IMR-90 (cell line): Measurements from ENCODE around the gene DNMT3L. TPM values are rescaled to one million over a fixed set of nuclear protein-coding genes. Genes with fewer than 3 reads are reported as not detected.

Experiments used
- ATAC-seq: fragments of 200-7000 bp; cut with Tn5 transposase; 2 replicates; pipeline ENCODE4 v1.9.1; 2020; ENCODE audit warnings: low read depth, mild to moderate bottlenecking, moderate library complexity
- BruUV-seq: library from RNA; stranded (reverse); fragments of 400-500 nt; replicated peaks from 2 replicates; lab custom pipeline; 2021; lab: Mats Ljungman, UMichigan
- CTCF ChIA-PET: fragments of 300-600 bp; formaldehyde crosslinking; extraction: SDS; loops from one replicate; lab custom pipeline; 2021; ENCODE audit warnings: antibody characterized with exemption; lab: Yijun Ruan, JAX
- POLR2A ChIA-PET: fragments of 300-600 bp; sonication (Branson Sonifier 250); formaldehyde crosslinking; loops from one replicate; lab custom pipeline; 2022; ENCODE audit warnings: antibody characterized with exemption; ENCODE audit not compliant: unreplicated experiment; lab: Charles Lee
- DNase-seq: peaks from one replicate; pipeline ENCODE4 v3.0.0; 2013
- H2AFZ ChIP-seq: replicated peaks from 2 replicates; pipeline ENCODE3; 2013; ENCODE audit warnings: low read length, mild to moderate bottlenecking; ENCODE audit not compliant: poor library complexity
- H2AK5ac ChIP-seq: 2 replicates; pipeline ENCODE4 v1.6.1; 2013; ENCODE audit warnings: low read depth, low read length, inconsistent platforms
- H2AK9ac ChIP-seq: replicated peaks from 2 replicates; pipeline ENCODE3; 2013; ENCODE audit warnings: mild to moderate bottlenecking, low read depth, low read length, moderate library complexity; ENCODE audit not compliant: poor library complexity
- H2BK120ac ChIP-seq: 2 replicates; pipeline ENCODE4 v1.6.1; 2013; ENCODE audit warnings: low read depth, low read length, inconsistent platforms
- H2BK15ac ChIP-seq: 3 replicates; pipeline ENCODE4 v1.6.1; 2013; ENCODE audit warnings: low read depth, low read length, inconsistent platforms
- H2BK20ac ChIP-seq: 2 replicates; pipeline ENCODE4 v1.6.1; 2013; ENCODE audit warnings: low read depth, mild to moderate bottlenecking, inconsistent platforms, low read length, moderate library complexity
- H2BK5ac ChIP-seq: 2 replicates; pipeline ENCODE4 v1.6.1; 2013; ENCODE audit warnings: mild to moderate bottlenecking, low read depth, low read length, inconsistent platforms; ENCODE audit not compliant: poor library complexity, severe bottlenecking
- H3K14ac ChIP-seq: replicated peaks from 2 replicates; pipeline ENCODE4 v1.6.1; 2013; ENCODE audit warnings: low read depth, low read length, inconsistent platforms
- H3K18ac ChIP-seq: 2 replicates; pipeline ENCODE4 v1.6.1; 2013; ENCODE audit warnings: low read depth, low read length, control low read depth
- H3K23ac ChIP-seq: 2 replicates; pipeline ENCODE4 v1.6.1; 2013; ENCODE audit warnings: low read depth, low read length, inconsistent platforms
- H3K27ac ChIP-seq: 2 replicates; pipeline ENCODE4 v1.5.1; 2013; ENCODE audit warnings: mild to moderate bottlenecking, control low read depth, low read length; ENCODE audit not compliant: insufficient read depth
- H3K27me3 ChIP-seq: 2 replicates; pipeline ENCODE4 v1.6.1; 2013; ENCODE audit warnings: low read length; ENCODE audit not compliant: control insufficient read depth, insufficient read depth
- H3K36me3 ChIP-seq: 2 replicates; pipeline ENCODE4 v1.6.1; 2013; ENCODE audit warnings: low read length, mixed read lengths; ENCODE audit not compliant: control insufficient read depth, insufficient read depth
- H3K4ac ChIP-seq: 2 replicates; pipeline ENCODE4 v1.6.1; 2013; ENCODE audit warnings: low read depth, low read length, inconsistent platforms
- H3K4me1 ChIP-seq: 2 replicates; pipeline ENCODE4 v1.6.1; 2013; ENCODE audit warnings: low read length, mixed read lengths; ENCODE audit not compliant: control insufficient read depth, insufficient read depth
- H3K4me2 ChIP-seq: 2 replicates; pipeline ENCODE4 v1.6.1; 2013; ENCODE audit warnings: low read depth, mild to moderate bottlenecking, control low read depth, low read length, moderate library complexity
- H3K4me3 ChIP-seq: 2 replicates; pipeline ENCODE4 v1.5.1; 2013; ENCODE audit warnings: low read depth, mild to moderate bottlenecking, control low read depth, low read length, moderate library complexity; ENCODE audit not compliant: insufficient read depth
- H3K56ac ChIP-seq: 2 replicates; pipeline ENCODE4 v1.6.1; 2013; ENCODE audit warnings: low read length, inconsistent platforms; ENCODE audit not compliant: insufficient read depth; ENCODE audit errors: extremely low read depth
- H3K79me1 ChIP-seq, 2 experiments: 2 replicates each; pipeline ENCODE4 v1.6.1; 2013; ENCODE audit warnings: low read length in 2 of 2, inconsistent platforms in 1 of 2, low read depth in 1 of 2
- H3K9ac ChIP-seq: 2 replicates; pipeline ENCODE4 v1.6.1; 2013; ENCODE audit warnings: low read depth, low read length, control low read depth
- H3K9me1 ChIP-seq: 2 replicates; pipeline ENCODE4 v1.6.1; 2013; ENCODE audit warnings: low read length, inconsistent platforms; ENCODE audit not compliant: insufficient read depth
- H3K9me3 ChIP-seq: 2 replicates; pipeline ENCODE4 v1.6.1; 2013; ENCODE audit warnings: low read length; ENCODE audit not compliant: control insufficient read depth, insufficient read depth
- H4K20me1 ChIP-seq: 2 replicates; pipeline ENCODE4 v1.6.1; 2013; ENCODE audit warnings: low read length, inconsistent platforms; ENCODE audit not compliant: insufficient read depth
- H4K5ac ChIP-seq: 2 replicates; pipeline ENCODE4 v1.6.1; 2013; ENCODE audit warnings: mild to moderate bottlenecking, low read depth, low read length, control low read depth
- H4K8ac ChIP-seq, 2 experiments: 2 replicates each; pipeline ENCODE4 v1.6.1; 2013; ENCODE audit warnings: low read depth in 2 of 2, low read length in 2 of 2, control low read depth in 1 of 2, inconsistent platforms in 1 of 2
- H4K91ac ChIP-seq: 2 replicates; pipeline ENCODE4 v1.6.1; 2013; ENCODE audit warnings: low read depth, low read length, inconsistent platforms; ENCODE audit not compliant: insufficient read depth
- BHLHE40 ChIP-seq: fragments of 150-350 bp; IDR thresholded peaks from 2 replicates; pipeline ENCODE4 v1.6.1; 2016; ENCODE audit warnings: mild to moderate bottlenecking, low read depth, low read length
- CEBPB ChIP-seq: IDR thresholded peaks from 2 replicates; pipeline ENCODE4 v1.6.1; 2012; ENCODE audit warnings: low read depth, low read length, improper control_type of control experiment
- CHD1 ChIP-seq: IDR thresholded peaks from 2 replicates; pipeline ENCODE4 v1.6.1; 2012; ENCODE audit warnings: low read depth, low read length, improper control_type of control experiment
- CTCF ChIP-seq: conservative IDR thresholded peaks from 2 replicates; pipeline ENCODE4 v1.5.1; 2012; ENCODE audit warnings: mild to moderate bottlenecking, low read depth, low read length, improper control_type of control experiment
- FOS ChIP-seq: fragments of 150-350 bp; IDR thresholded peaks from 2 replicates; pipeline ENCODE4 v1.6.1; 2016; ENCODE audit warnings: low read depth, low read length
- MAFK ChIP-seq: IDR thresholded peaks from 2 replicates; pipeline ENCODE4 v1.6.1; 2012; ENCODE audit warnings: low read depth, low read length, improper control_type of control experiment
- MXI1 ChIP-seq: IDR thresholded peaks from 2 replicates; pipeline ENCODE4 v1.6.1; 2012; ENCODE audit warnings: low read depth, mild to moderate bottlenecking, low read length, moderate library complexity, borderline replicate concordance
- NFE2L2 ChIP-seq: fragments of 150-350 bp; IDR thresholded peaks from 2 replicates; pipeline ENCODE4 v1.6.1; 2016; ENCODE audit warnings: low read depth, mild to moderate bottlenecking, low read length
- POLR2A ChIP-seq: IDR thresholded peaks from 2 replicates; pipeline ENCODE4 v1.6.1; 2012; ENCODE audit warnings: mild to moderate bottlenecking, low read depth, low read length
- RAD21 ChIP-seq: IDR thresholded peaks from 2 replicates; pipeline ENCODE4 v1.6.1; 2012; ENCODE audit warnings: low read length, improper control_type of control experiment
- RFX5 ChIP-seq: IDR thresholded peaks from 2 replicates; pipeline ENCODE4 v1.8.0; 2012; ENCODE audit warnings: low read depth, mild to moderate bottlenecking, low read length, moderate library complexity
- SMC3 ChIP-seq: fragments of 150-350 bp; IDR thresholded peaks from 2 replicates; pipeline ENCODE4 v1.6.1; 2016; ENCODE audit warnings: low read depth, mild to moderate bottlenecking, antibody characterized with exemption, low read length, moderate library complexity
- WGBS, 2 experiments: methylation state at CpG; one replicate each; pipeline versions ENCODE4 v1.1.5 to v1.1.7; 2013; ENCODE audit warnings: missing lambda C conversion rate in 2 of 2; ENCODE audit not compliant: insufficient read length in 1 of 2; ENCODE audit errors: extremely low coverage in 2 of 2; 5-methylcytosine and 5-hydroxymethylcytosine counted together
- dilution Hi-C: fragments of 300-500 bp; cut with HindIII; formaldehyde crosslinking; loops from one replicate; pipeline ENCODE4 v1.14.3; 2018; ENCODE audit warnings: low sequenced_read_pairs; ENCODE audit not compliant: unreplicated experiment
- in situ Hi-C: fragments of 300-500 bp; cut with MboI; formaldehyde crosslinking; loops from 3 replicates; pipeline ENCODE4 v1.14.3; 2019; ENCODE audit warnings: low sequenced_read_pairs, inconsistent platforms, mixed read lengths
- intact Hi-C: fragments of 100-400 bp; cut with micrococcal nuclease; formaldehyde crosslinking; loops from 2 replicates; pipeline ENCODE4 v1.10.0; 2022
- polyA plus RNA-seq, 3 experiments: library from polyadenylated mRNA; depleted of rRNA; stranded (reverse); fragments of >200 nt; gene quantifications; 2 replicates each; pipeline ENCODE4 v1.2.3, GENCODE V29; 2012; ENCODE audit warnings: low replicate concordance in 1 of 3
- total RNA-seq: library from RNA; depleted of rRNA; stranded (reverse); fragments of >200 nt; gene quantifications from 2 replicates; pipeline ENCODE4 v1.2.3, GENCODE V29; 2012

The DNMT3L gene
- total and polyA plus RNA-seq, 2 of the 4 experiments (the other 2 are of a cell fraction) = not detected

- no peak overlapping the region for H3K14ac ChIP-seq
- ChIA-PET POLR2A (no interaction called here), CTCF (interaction anchor here (0.6 kb wide), 1 partner anchor 29 kb away, joined by 3 read pairs; no protein-coding TSS in a partner anchor)
- H3K36me3 ChIP-seq = no peaks in the 10 kb centered on the region
- H3K27ac ChIP-seq = no peak overlapping the region
- no peak overlapping the region for H3K4ac ChIP-seq
- no peak overlapping the region for H2BK120ac ChIP-seq
- peaks cover 0 to 4% of the 10 kb centered on the region in 2 experiments; a peak in 1 of 4 replicates for H3K79me1 ChIP-seq
- no peaks in the 10 kb centered on the region for H3K9me3 ChIP-seq
- no peak overlapping the region for H3K56ac ChIP-seq
- H2AFZ ChIP-seq = peak overlapping the region; percentile 32
- DNase-seq = peak; percentile 7
- H3K9ac ChIP-seq = no peak overlapping the region
- H3K18ac ChIP-seq = no peak overlapping the region
- H3K4me3 ChIP-seq = no peak overlapping the region
- TF ChIP-seq CTCF (no peak), BHLHE40 (no peak), CHD1 (no peak), SMC3 (no peak), MXI1 (no peak), MAFK (no peak), RAD21 (no peak), NFE2L2 (no peak), CEBPB (no peak), FOS (no peak), RFX5 (no peak), POLR2A (no peak)
- dilution Hi-C loops = no loop called here
- no peak overlapping the region for H3K4me2 ChIP-seq
- no TSS peak for BruUV-seq
- no peaks in the 10 kb centered on the region for H3K9me1 ChIP-seq
- H4K5ac ChIP-seq = no peak overlapping the region
- no peak overlapping the region for H4K8ac ChIP-seq
- no peak overlapping the region for H2BK20ac ChIP-seq
- H2BK5ac ChIP-seq = no peak overlapping the region
- H3K27me3 ChIP-seq = peaks cover 6% of the 10 kb centered on the region; the same call in 1 of the 2 replicates
- H4K20me1 ChIP-seq = no peaks in the 10 kb centered on the region; the same call in 1 of the 2 replicates
- no peak overlapping the region for H2AK5ac ChIP-seq
- peak overlapping the region; percentile 85 for H2AK9ac ChIP-seq
- ATAC-seq = no peak
- H2BK15ac ChIP-seq = no peak overlapping the region
- no peak overlapping the region for H4K91ac ChIP-seq
- intact Hi-C loops = no loop called here
- WGBS, 2 experiments = 50% methylated on average over 7 of the region's 26 CpGs; no CpG with 5 or more reads in 1 of the 2 experiments
- H3K23ac ChIP-seq = no peak overlapping the region
- H3K4me1 ChIP-seq = peaks cover 6% of the 10 kb centered on the region; the same call in 1 of the 2 replicates
- in situ Hi-C loops = no loop called here
Observed at GRCh38 chr21:44294391-44295162, 32.9 kb upstream of the DNMT3L start.
